Ectodermal cell (in vitro differentiated cells): Measurements from ENCODE around the gene ZNF385D.
"Not testable (repeated sequence)": the region's sequence is repeated elsewhere in the genome, so short reads cannot be mapped to it uniquely, and the experiment has no call there.

Source experiments
- H3K27ac ChIP-seq: 2 replicates; pipeline ENCODE4 v1.7.0; 2013; ENCODE audit warnings: mild to moderate bottlenecking, low read depth, low read length; ENCODE audit not compliant: insufficient read depth, poor library complexity, severe bottlenecking
- H3K27me3 ChIP-seq: 2 replicates; pipeline ENCODE4 v1.7.0; 2013; ENCODE audit warnings: mild to moderate bottlenecking, low read length; ENCODE audit not compliant: insufficient read depth, control insufficient read depth, poor library complexity, severe bottlenecking
- H3K36me3 ChIP-seq: one replicate; pipeline ENCODE4 v1.7.0; 2013; ENCODE audit warnings: low read length; ENCODE audit not compliant: control insufficient read depth, insufficient read depth
- H3K4me1 ChIP-seq: one replicate; pipeline ENCODE4 v1.7.0; 2013; ENCODE audit warnings: low read length; ENCODE audit not compliant: control insufficient read depth, insufficient read depth
- H3K4me3 ChIP-seq: 2 replicates; pipeline ENCODE4 v1.7.0; 2013; ENCODE audit warnings: low read depth, low read length, control low read depth; ENCODE audit not compliant: insufficient read depth
- H3K9me3 ChIP-seq: 2 replicates; pipeline ENCODE4 v1.7.0; 2013; ENCODE audit warnings: mild to moderate bottlenecking, low read length, moderate library complexity; ENCODE audit not compliant: control insufficient read depth
- WGBS, 2 experiments: methylation state at CpG; one replicate each; pipeline ENCODE4 v1.1.7; 2013; ENCODE audit warnings: missing lambda C conversion rate in 2 of 2; 5-methylcytosine and 5-hydroxymethylcytosine counted together

ZNF385D gene

GRCh38 chr3:21409401-21409800 lies 341.6 kb downstream of the ZNF385D start:
- H3K36me3 ChIP-seq = no peaks in the 10 kb centered on the region
- H3K27me3 ChIP-seq = no peaks in the 10 kb centered on the region
- H3K4me3 ChIP-seq = no peak overlapping the region
- H3K4me1 ChIP-seq = no peaks in the 10 kb centered on the region
- H3K9me3 ChIP-seq = no peaks in the 10 kb centered on the region
- 90 to 94% methylated on average over 2 of the region's 2 CpGs for WGBS, 2 experiments
- no peak overlapping the region for H3K27ac ChIP-seq

GRCh38 chr3:21407743-21408142 lies 343.3 kb downstream of the ZNF385D start:
- no peaks in the 10 kb centered on the region for H3K36me3 ChIP-seq
- H3K4me1 ChIP-seq = no peaks in the 10 kb centered on the region
- no peaks in the 10 kb centered on the region for H3K27me3 ChIP-seq
- H3K9me3 ChIP-seq = no peaks in the 10 kb centered on the region
- no peak overlapping the region for H3K4me3 ChIP-seq
- H3K27ac ChIP-seq = no peak overlapping the region
- 57 to 60% methylated on average over 1 of the region's 1 CpG for WGBS, 2 experiments

- no peaks in the 10 kb centered on the region for H3K27me3 ChIP-seq
- H3K36me3 ChIP-seq = no peaks in the 10 kb centered on the region
- H3K27ac ChIP-seq = no peak overlapping the region
- WGBS, 2 experiments = 94 to 95% methylated on average over 46 of the region's 47 CpGs
- H3K4me1 ChIP-seq = no peaks in the 10 kb centered on the region
- H3K9me3 ChIP-seq = no peaks in the 10 kb centered on the region
- H3K4me3 ChIP-seq = no peak overlapping the region
Observed at GRCh38 chr3:21405671-21406667, 345.0 kb downstream of the ZNF385D start.

- Histone ChIP-seq H3K4me3 (no peak overlapping the region), H3K9me3 (no peaks in the 10 kb centered on the region), H3K36me3 (no peaks in the 10 kb centered on the region), H3K27ac (no peak overlapping the region), H3K4me1 (no peaks in the 10 kb centered on the region), H3K27me3 (no peaks in the 10 kb centered on the region)
- 96 to 97% methylated on average over 4 of the region's 4 CpGs for WGBS, 2 experiments
Observed at GRCh38 chr3:21398461-21398860, 352.5 kb downstream of the ZNF385D start.

- H3K36me3 ChIP-seq = no peaks in the 10 kb centered on the region
Observed at GRCh38 chr3:21393683-21394311, 357.2 kb downstream of the ZNF385D start.

GRCh38 chr3:21392526-21392925 lies 358.5 kb downstream of the ZNF385D start:
- 100% methylated on average over 1 of the region's 1 CpG; no CpG with 5 or more reads in 1 of the 2 experiments for WGBS, 2 experiments
- H3K4me1 ChIP-seq = no peaks in the 10 kb centered on the region
- no peaks in the 10 kb centered on the region for H3K9me3 ChIP-seq
- H3K27ac ChIP-seq = no peak overlapping the region
- H3K36me3 ChIP-seq = no peaks in the 10 kb centered on the region
- no peaks in the 10 kb centered on the region for H3K27me3 ChIP-seq
- no peak overlapping the region for H3K4me3 ChIP-seq

More at GRCh38 chr3:21393683-21394311, 357.2 kb downstream of the ZNF385D start:
- 94 to 100% methylated on average over 3 to 4 of the region's 4 CpGs for WGBS, 2 experiments
- no peaks in the 10 kb centered on the region for H3K4me1 ChIP-seq
- no peaks in the 10 kb centered on the region for H3K9me3 ChIP-seq
- no peaks in the 10 kb centered on the region for H3K27me3 ChIP-seq
- no peak overlapping the region for H3K4me3 ChIP-seq
- no peak overlapping the region for H3K27ac ChIP-seq

GRCh38 chr3:21390856-21391255 lies 360.2 kb downstream of the ZNF385D start:
- H3K27ac ChIP-seq = no peak overlapping the region
- no peaks in the 10 kb centered on the region for H3K4me1 ChIP-seq
- no peaks in the 10 kb centered on the region for H3K36me3 ChIP-seq
- no peak overlapping the region for H3K4me3 ChIP-seq
- no peaks in the 10 kb centered on the region for H3K9me3 ChIP-seq
- H3K27me3 ChIP-seq = no peaks in the 10 kb centered on the region
- WGBS, 2 experiments = 88 to 100% methylated on average over 1 of the region's 1 CpG

GRCh38 chr3:21390136-21390535 lies 360.9 kb downstream of the ZNF385D start:
- Histone ChIP-seq H3K9me3 (no peaks in the 10 kb centered on the region), H3K27ac (no peak overlapping the region), H3K36me3 (no peaks in the 10 kb centered on the region), H3K4me3 (no peak overlapping the region), H3K27me3 (no peaks in the 10 kb centered on the region), H3K4me1 (no peaks in the 10 kb centered on the region)
- WGBS, 2 experiments = 91 to 95% methylated on average over 3 of the region's 3 CpGs

GRCh38 chr3:21387142-21387826 lies 363.7 kb downstream of the ZNF385D start:
- not testable (repeated sequence) for H3K9me3 ChIP-seq, H3K27ac ChIP-seq, H3K4me1 ChIP-seq, H3K27me3 ChIP-seq, H3K4me3 ChIP-seq, H3K36me3 ChIP-seq
- WGBS, 2 experiments = 92 to 93% methylated on average over 30 of the region's 30 CpGs

GRCh38 chr3:21378036-21378435 lies 373.0 kb downstream of the ZNF385D start:
- WGBS, 2 experiments = 85 to 88% methylated on average over 4 to 5 of the region's 5 CpGs
- H3K9me3 ChIP-seq, H3K27ac ChIP-seq: not testable (repeated sequence)

More at GRCh38 chr3:21378036-21378435, 373.0 kb downstream of the ZNF385D start:
- not testable (repeated sequence) for H3K4me3 ChIP-seq, H3K27me3 ChIP-seq, H3K4me1 ChIP-seq, H3K36me3 ChIP-seq
